Activated CD4-positive, alpha-beta T cell treated with anti-CD3 and anti-CD28 coated beads for 24 hours (primary cell): Measurements from ENCODE around the gene TMEM45B.
"Not testable (repeated sequence)": the region's sequence is repeated elsewhere in the genome, so short reads cannot be mapped to it uniquely, and the experiment has no call there.

Experiments
- DNase-seq, 2 donors: peaks; one replicate each; pipeline ENCODE4 v3.0.0-alpha.2; 2020; ENCODE audit warnings: low read depth in 2 of 2

TMEM45B gene

GRCh38 chr11:129815596-129816461 is at the start of gene TMEM45B:
TSS of gene TMEM45B (plus strand) at chr11:129815848. CDS start at chr11:129852483, 36,635 bp downstream.
- peak in 1 of 2 donors; percentile 27 for DNase-seq

GRCh38 chr11:129766898-129767604 is 48.6 kb upstream of the TMEM45B start:
- DNase-seq, result peak in 1 of 2 donors; percentile 2

GRCh38 chr11:129767827-129768226 is 47.8 kb upstream of the TMEM45B start:
- DNase-seq, result no peak

- DNase-seq, result no peak
These were observed 47.3 kb upstream of the TMEM45B start for GRCh38 chr11:129768356-129768755.

- DNase-seq, result no peak
These were observed 46.6 kb upstream of the TMEM45B start for GRCh38 chr11:129769059-129769458.

- DNase-seq, result no peak
These were observed 44.7 kb upstream of the TMEM45B start for GRCh38 chr11:129770993-129771392.

GRCh38 chr11:129771456-129771855 is 44.2 kb upstream of the TMEM45B start:
- not testable (repeated sequence) for DNase-seq

GRCh38 chr11:129778877-129779276 is 36.8 kb upstream of the TMEM45B start:
- DNase-seq, result no peak

GRCh38 chr11:129779342-129779741 is 36.3 kb upstream of the TMEM45B start:
- DNase-seq, result no peak

GRCh38 chr11:129785383-129786111 is 30.1 kb upstream of the TMEM45B start:
- DNase-seq, result no peak

GRCh38 chr11:129786112-129786416 is 29.6 kb upstream of the TMEM45B start:
- DNase-seq, result not testable (repeated sequence)

- DNase-seq, result no peak
These were observed 28.0 kb upstream of the TMEM45B start for GRCh38 chr11:129787532-129788155.

- no peak for DNase-seq
These were observed 27.4 kb upstream of the TMEM45B start for GRCh38 chr11:129788278-129788677.

GRCh38 chr11:129790106-129790505 is 25.5 kb upstream of the TMEM45B start:
- DNase-seq, result no peak

- DNase-seq, result no peak
These were observed 24.1 kb upstream of the TMEM45B start for GRCh38 chr11:129791515-129791914.

- DNase-seq, result no peak
These were observed 23.0 kb upstream of the TMEM45B start for GRCh38 chr11:129792663-129793062.

GRCh38 chr11:129795089-129795488 is 20.6 kb upstream of the TMEM45B start:
- DNase-seq, result no peak

- no peak for DNase-seq
These were observed 17.4 kb upstream of the TMEM45B start for GRCh38 chr11:129798212-129798611.

GRCh38 chr11:129800162-129800561 is 15.5 kb upstream of the TMEM45B start:
- not testable (repeated sequence) for DNase-seq

- DNase-seq, result no peak
These were observed 15.0 kb upstream of the TMEM45B start for GRCh38 chr11:129800655-129801054.

- no peak for DNase-seq
These were observed 12.1 kb upstream of the TMEM45B start for GRCh38 chr11:129803533-129803932.

GRCh38 chr11:129804012-129804411 is 11.6 kb upstream of the TMEM45B start:
- DNase-seq, result no peak
